H1 (cell line): ENCODE measurements around the gene ZRANB3. TPM values are rescaled to one million over a fixed set of nuclear protein-coding genes. Genes with fewer than 3 reads are reported as not detected.
A peak's percentile ranks its signal among the peaks of the same experiment; 100 is the strongest.

Source experiments
- CTCF ChIA-PET: fragments of 300-600 bp; sonication (Branson Sonifier 250); formaldehyde crosslinking; loops from one replicate; lab custom pipeline; 2021; ENCODE audit not compliant: partially characterized antibody; lab: Charles Lee
- POLR2A ChIA-PET: fragments of 300-600 bp; sonication (Branson Sonifier 250); formaldehyde crosslinking; loops from one replicate; lab custom pipeline; 2021; ENCODE audit warnings: inconsistent platforms; ENCODE audit not compliant: partially characterized antibody; lab: Charles Lee
- DNase-seq, 2 experiments: peaks; one replicate each; pipeline versions ENCODE4 v3.0.0 to v3.0.0-alpha.2; 2010 to 2022; ENCODE audit warnings: low spot score in 2 of 2, low read depth in 1 of 2, mixed read lengths in 1 of 2
- FAIRE-seq: peaks from 2 replicates; lab custom pipeline; 2011; peaks lifted over from hg19 to GRCh38; lab: Jason Lieb, UNC
- H2AFZ ChIP-seq: 2 replicates; pipeline ENCODE4 v1.8.1; 2012; ENCODE audit warnings: low read length, inconsistent platforms
- H2AK5ac ChIP-seq: 2 replicates; pipeline ENCODE4 v1.6.1; 2013; ENCODE audit warnings: low read depth, low read length
- H2BK120ac ChIP-seq: replicated peaks from 2 replicates; pipeline ENCODE3; 2013; ENCODE audit warnings: low read depth, low read length, inconsistent platforms
- H2BK12ac ChIP-seq: 2 replicates; pipeline ENCODE4 v1.6.1; 2013; ENCODE audit warnings: low read depth, low read length
- H2BK15ac ChIP-seq: 2 replicates; pipeline ENCODE4 v1.6.1; 2013; ENCODE audit warnings: low read length
- H2BK20ac ChIP-seq: 2 replicates; pipeline ENCODE4 v1.6.1; 2013; ENCODE audit warnings: low read length
- H2BK5ac ChIP-seq: 2 replicates; pipeline ENCODE4 v1.6.1; 2013; ENCODE audit warnings: low read depth, low read length
- H3K14ac ChIP-seq: 2 replicates; pipeline ENCODE4 v1.6.1; 2013; ENCODE audit warnings: inconsistent platforms; ENCODE audit not compliant: insufficient read length
- H3K18ac ChIP-seq: 2 replicates; pipeline ENCODE4 v1.6.1; 2013; ENCODE audit warnings: low read length; ENCODE audit errors: extremely low read depth
- H3K23ac ChIP-seq: 2 replicates; pipeline ENCODE4 v1.6.1; 2013; ENCODE audit warnings: inconsistent platforms; ENCODE audit not compliant: insufficient read length
- H3K23me2 ChIP-seq: 2 replicates; pipeline ENCODE4 v1.6.1; 2013; ENCODE audit warnings: low read depth, low read length
- H3K27ac ChIP-seq: 2 replicates; pipeline ENCODE4 v1.6.1; 2011; ENCODE audit warnings: low read depth, low read length, inconsistent platforms
- H3K27me3 ChIP-seq, 4 experiments: replicated peaks in 1 of 4; 1 replicate in 1 of 4; 2 replicates in 3 of 4; pipeline versions ENCODE4 v1.6.1 to v1.8.1; 2011 to 2013; ENCODE audit warnings: low read length in 3 of 4, mild to moderate bottlenecking in 3 of 4, inconsistent platforms in 2 of 4, mixed read lengths in 2 of 4, moderate library complexity in 1 of 4; ENCODE audit not compliant: control insufficient read depth in 3 of 4, insufficient read depth in 3 of 4; ENCODE audit errors: extremely low read depth in 1 of 4
- H3K36me3 ChIP-seq, 4 experiments: 2 replicates each; pipeline versions ENCODE4 v1.6.1 to v1.8.1; 2011 to 2013; ENCODE audit warnings: mild to moderate bottlenecking in 4 of 4, low read length in 3 of 4, moderate library complexity in 2 of 4, control low read depth in 1 of 4, inconsistent platforms in 1 of 4; ENCODE audit not compliant: insufficient read depth in 4 of 4, control insufficient read depth in 2 of 4
- H3K4ac ChIP-seq: replicated peaks from 2 replicates; pipeline ENCODE3; 2013; ENCODE audit warnings: low read length, low read depth, mixed read lengths, inconsistent platforms; ENCODE audit not compliant: insufficient read length
- H3K4me1 ChIP-seq, 4 experiments: replicated peaks in 1 of 4; 1 replicate in 1 of 4; 2 replicates in 3 of 4; pipeline versions ENCODE4 v1.6.1 to v1.8.1; 2011 to 2013; ENCODE audit warnings: low read length in 3 of 4, inconsistent platforms in 2 of 4, mixed read lengths in 1 of 4; ENCODE audit not compliant: insufficient read depth in 4 of 4, control insufficient read depth in 3 of 4
- H3K4me2 ChIP-seq, 2 experiments: 2 replicates each; pipeline versions ENCODE4 v1.6.1 to v1.8.1; 2011 to 2013; ENCODE audit warnings: low read depth in 2 of 2, low read length in 2 of 2, control low read depth in 1 of 2, inconsistent platforms in 1 of 2, mild to moderate bottlenecking in 1 of 2; ENCODE audit not compliant: insufficient read depth in 1 of 2
- H3K4me3 ChIP-seq, 4 experiments: fragments of 200-600, 300-600 bp in 1 of 4; sonication (generic), shearing (Covaris generic), sonication (Bioruptor Twin) in 1 of 4; 2 replicates each; pipeline versions ENCODE4 v1.5.1 to v1.8.1; 2011 to 2016; ENCODE audit warnings: low read length in 4 of 4, low read depth in 3 of 4, control low read depth in 2 of 4, inconsistent platforms in 2 of 4, mild to moderate bottlenecking in 2 of 4, mixed read lengths in 1 of 4, moderate library complexity in 1 of 4; ENCODE audit not compliant: insufficient read depth in 2 of 4; ENCODE audit errors: extremely low read depth in 1 of 4
- H3K56ac ChIP-seq: replicated peaks from 2 replicates; pipeline ENCODE3; 2013; ENCODE audit warnings: low read depth, mild to moderate bottlenecking, mixed read lengths, low read length, inconsistent platforms; ENCODE audit not compliant: insufficient read length
- H3K79me1 ChIP-seq: 2 replicates; pipeline ENCODE4 v1.6.1; 2013; ENCODE audit warnings: low read depth, low read length, control low read depth
- H3K79me2 ChIP-seq, 2 experiments: 2 replicates each; pipeline versions ENCODE4 v1.6.1 to v1.8.1; 2012 to 2013; ENCODE audit warnings: low read length in 2 of 2, mild to moderate bottlenecking in 2 of 2, inconsistent platforms in 1 of 2; ENCODE audit not compliant: insufficient read depth in 2 of 2, control insufficient read depth in 1 of 2
- H3K9ac ChIP-seq, 4 experiments: replicated peaks in 1 of 4; 1 replicate in 1 of 4; 2 replicates in 3 of 4; pipeline versions ENCODE4 v1.6.1 to v1.8.1; 2011 to 2013; ENCODE audit warnings: low read depth in 3 of 4, low read length in 3 of 4, control low read depth in 2 of 4, mild to moderate bottlenecking in 2 of 4, moderate library complexity in 2 of 4, inconsistent platforms in 1 of 4; ENCODE audit errors: extremely low read depth in 1 of 4
- H3K9me3 ChIP-seq, 2 experiments: 2 replicates each; pipeline versions ENCODE4 v1.6.1 to v1.8.1; 2012 to 2013; ENCODE audit warnings: mild to moderate bottlenecking in 2 of 2, moderate library complexity in 2 of 2, control low read depth in 1 of 2, inconsistent platforms in 1 of 2, low read depth in 1 of 2, low read length in 1 of 2, mixed read lengths in 1 of 2; ENCODE audit not compliant: insufficient read depth in 2 of 2
- H4K20me1 ChIP-seq, 2 experiments: replicated peaks in 1 of 2; 2 replicates each; pipeline versions ENCODE3 to v1.8.1; 2011 to 2013; ENCODE audit warnings: inconsistent platforms in 2 of 2, low read length in 2 of 2, mild to moderate bottlenecking in 1 of 2; ENCODE audit not compliant: insufficient read depth in 2 of 2, control insufficient read depth in 1 of 2
- H4K5ac ChIP-seq: 2 replicates; pipeline ENCODE4 v1.6.1; 2013; ENCODE audit warnings: low read length, low read depth, mixed read lengths, inconsistent platforms; ENCODE audit not compliant: insufficient read length
- H4K8ac ChIP-seq: 2 replicates; pipeline ENCODE4 v1.8.0; 2013; ENCODE audit warnings: mild to moderate bottlenecking, moderate library complexity, low read length, inconsistent platforms; ENCODE audit not compliant: insufficient read depth; ENCODE audit errors: extremely low read depth
- H4K91ac ChIP-seq: replicated peaks from 2 replicates; pipeline ENCODE3; 2013; ENCODE audit warnings: low read length, mixed read lengths, inconsistent platforms; ENCODE audit not compliant: insufficient read length
- MAFK ChIP-seq: IDR thresholded peaks from 2 replicates; pipeline ENCODE4 v1.6.1; 2012; ENCODE audit warnings: low read depth, mild to moderate bottlenecking, improper control_type of control experiment, low read length
- SAP30 ChIP-seq: fragments of 300-600 bp; sonication (generic); IDR thresholded peaks from 2 replicates; pipeline ENCODE4 v1.7.1; 2012; ENCODE audit warnings: low read length, moderate library complexity, mild to moderate bottlenecking, inconsistent platforms; ENCODE audit not compliant: insufficient read depth, insufficient replicate concordance
- WGBS, 2 experiments: shearing (Covaris generic) in 1 of 2; methylation state at CpG; one replicate each; pipeline versions ENCODE4 v1.1.6 to v1.1.7; 2013 to 2015; ENCODE audit warnings: low lambda C conversion rate in 2 of 2, mixed read lengths in 2 of 2, inconsistent platforms in 1 of 2, low coverage in 1 of 2, missing lambda C conversion rate in 1 of 2; ENCODE audit not compliant: insufficient replicate concordance in 2 of 2, insufficient coverage in 1 of 2, insufficient read length in 1 of 2; ENCODE audit errors: extremely low coverage in 1 of 2, missing lambda C conversion rate in 1 of 2; 5-methylcytosine and 5-hydroxymethylcytosine counted together
- polyA plus RNA-seq, 7 experiments: library from polyadenylated mRNA; depleted of rRNA in 3 of 7; stranded (reverse) in 5 of 7; unstranded in 2 of 7; fragments of >200 nt in 5 of 7; fragments of 200-250 nt in 2 of 7; gene quantifications; 1 replicate in 5 of 7; 2 replicates in 1 of 7; 4 replicates in 1 of 7; pipeline versions ENCODE4 v1.2.1 to v1.2.3, GENCODE V29; 2011 to 2013; ENCODE audit warnings: missing spikeins in 2 of 7, mixed read lengths in 2 of 7
- total RNA-seq: library from RNA; stranded (reverse); fragmentation: NEBNext Ultra II Directional; extraction: Animal tissue kit (Norgen Biotek cat#: 25700); gene quantifications from 2 replicates; pipeline ENCODE4 v1.2.1, GENCODE V29; 2021

The ZRANB3 gene
- total and polyA plus RNA-seq, 2 of the 8 experiments (the other 6 are each of a cell fraction or from before 2014, with no cell fraction given) = 4.5 to 19.3 TPM

GRCh38 chr2:135125940-135126339, 405.1 kb downstream of the ZRANB3 start:
- Histone ChIP-seq H3K79me2 (no peaks in the 10 kb centered on the region), H3K9ac (no peak overlapping the region), H2AK5ac (no peak overlapping the region), H2BK5ac (no peak overlapping the region), H3K27ac (no peak overlapping the region), H3K14ac (no peak overlapping the region), H4K91ac (no peak overlapping the region), H3K4me2 (no peak overlapping the region), H2BK15ac (no peak overlapping the region), H2BK120ac (no peak overlapping the region), H3K56ac (no peak overlapping the region), H2BK20ac (no peak overlapping the region), H3K36me3 (peaks cover 0 to 39% (median 5%) of the 10 kb centered on the region in 4 experiments; a peak in 4 of 8 replicates), H3K27me3 (no peaks in the 10 kb centered on the region), H2AFZ (no peak overlapping the region), H3K4ac (no peak overlapping the region), H3K23me2 (no peaks in the 10 kb centered on the region), H4K5ac (no peak overlapping the region), H3K9me3 (no peaks in the 10 kb centered on the region), H3K79me1 (no peaks in the 10 kb centered on the region), H4K20me1 (no peaks in the 10 kb centered on the region), H3K18ac (no peak overlapping the region), H2BK12ac (no peak overlapping the region), H3K4me1 (no peaks in the 10 kb centered on the region), H3K23ac (no peak overlapping the region), H3K4me3 (no peak overlapping the region), H4K8ac (no peak overlapping the region)
- POLR2A ChIA-PET = no interaction called here
- CTCF ChIA-PET = no interaction called here
- FAIRE-seq (no peak), DNase-seq (no peak)
- TF ChIP-seq MAFK = peak; percentile 62; the same call in 1 of the 2 replicates
- no peak for TF ChIP-seq SAP30
- 97% methylated on average over 2 of the region's 2 CpGs; no CpG with 5 or more reads in 1 of the 2 experiments for WGBS, 2 experiments
